Mucosa of rectum (tissue), 2 donors: ENCODE measurements around the gene SH3BGRL3.
A peak's percentile ranks its signal among the peaks of the same experiment; 100 is the strongest.

Experiments
- H3K27ac ChIP-seq, 2 donors: one replicate each; pipeline ENCODE4 v1.7.0; 2013; ENCODE audit warnings: inconsistent platforms in 2 of 2, low read depth in 2 of 2, low read length in 2 of 2
- H3K27me3 ChIP-seq, 2 donors: one replicate each; pipeline ENCODE4 v1.7.0; 2013; ENCODE audit warnings: low read length in 2 of 2; ENCODE audit not compliant: control insufficient read depth in 2 of 2, insufficient read depth in 2 of 2
- H3K36me3 ChIP-seq, 2 donors: one replicate each; pipeline ENCODE4 v1.7.0; 2013; ENCODE audit warnings: low read length in 2 of 2; ENCODE audit not compliant: control insufficient read depth in 2 of 2, insufficient read depth in 2 of 2
- H3K4me1 ChIP-seq, 2 donors: one replicate each; pipeline ENCODE4 v1.7.0; 2013; ENCODE audit warnings: low read length in 2 of 2, mild to moderate bottlenecking in 1 of 2; ENCODE audit not compliant: control insufficient read depth in 2 of 2, insufficient read depth in 2 of 2
- H3K4me3 ChIP-seq, 2 donors: one replicate each; pipeline ENCODE4 v1.7.0; 2013; ENCODE audit warnings: low read length in 2 of 2
- H3K9ac ChIP-seq, 2 donors: one replicate each; pipeline ENCODE4 v1.7.0; 2013; ENCODE audit warnings: low read length in 2 of 2, low read depth in 1 of 2, mild to moderate bottlenecking in 1 of 2
- H3K9me3 ChIP-seq, 2 donors: one replicate each; pipeline ENCODE4 v1.7.0; 2013; ENCODE audit warnings: low read length in 2 of 2; ENCODE audit not compliant: control insufficient read depth in 2 of 2
- donor health status: healthy.
- donor health status: Normal muscosa, but diverticular disease.

The SH3BGRL3 gene

GRCh38 chr1:26277261-26277661 lies 2.6 kb upstream of the SH3BGRL3 start:
- peak overlapping the region; percentile 76 to 79 for H3K9ac ChIP-seq
- H3K9me3 ChIP-seq = no peaks in the 10 kb centered on the region
- H3K36me3 ChIP-seq = peaks cover 11 to 14% of the 10 kb centered on the region in 2 donors

GRCh38 chr1:26277719-26278118 lies 2.2 kb upstream of the SH3BGRL3 start:
- Histone ChIP-seq H3K36me3 (peaks cover 11 to 13% of the 10 kb centered on the region in 2 donors), H3K9ac (peak overlapping the region; percentile 76 to 79), H3K27ac (peak overlapping the region; percentile 94 to 98), H3K4me3 (peak overlapping the region; percentile 37 to 45), H3K27me3 (no peaks in the 10 kb centered on the region), H3K9me3 (no peaks in the 10 kb centered on the region), H3K4me1 (peaks cover 56 to 61% of the 10 kb centered on the region in 2 donors)

More at GRCh38 chr1:26277261-26277661, 2.6 kb upstream of the SH3BGRL3 start:
- no peaks in the 10 kb centered on the region for H3K27me3 ChIP-seq
- peak overlapping the region; percentile 94 to 98 for H3K27ac ChIP-seq
- H3K4me3 ChIP-seq = peak overlapping the region; percentile 37 to 45
- peaks cover 54 to 57% of the 10 kb centered on the region in 2 donors for H3K4me1 ChIP-seq

GRCh38 chr1:26278303-26278702 lies 1.6 kb upstream of the SH3BGRL3 start:
- H3K4me1 ChIP-seq = peaks cover 58 to 64% of the 10 kb centered on the region in 2 donors
- H3K36me3 ChIP-seq = peaks cover 11% of the 10 kb centered on the region in 2 donors
- H3K9ac ChIP-seq = peak overlapping the region; percentile 76 to 79
- peak overlapping the region; percentile 94 to 98 for H3K27ac ChIP-seq
- no peaks in the 10 kb centered on the region for H3K27me3 ChIP-seq
- H3K9me3 ChIP-seq = no peaks in the 10 kb centered on the region
- peak overlapping the region; percentile 37 to 82 for H3K4me3 ChIP-seq

- Histone ChIP-seq H3K9ac (peak overlapping the region; percentile 91 to 97), H3K4me3 (peak overlapping the region; percentile 75 to 82), H3K27me3 (no peaks in the 10 kb centered on the region), H3K4me1 (peaks cover 58 to 68% of the 10 kb centered on the region in 2 donors), H3K27ac (peak overlapping the region; percentile 94 to 98), H3K36me3 (peaks cover 11 to 12% of the 10 kb centered on the region in 2 donors), H3K9me3 (no peaks in the 10 kb centered on the region)
These were observed 996 bp upstream of the SH3BGRL3 start for GRCh38 chr1:26278724-26279455.

GRCh38 chr1:26280333-26281042 lies 602 bp downstream of the SH3BGRL3 start:
- Histone ChIP-seq H3K4me1 (peaks cover 69 to 81% of the 10 kb centered on the region in 2 donors), H3K27me3 (no peaks in the 10 kb centered on the region), H3K36me3 (peaks cover 11 to 12% of the 10 kb centered on the region in 2 donors), H3K9ac (peak overlapping the region; percentile 84 to 97), H3K4me3 (peak overlapping the region; percentile 75 to 82), H3K9me3 (no peaks in the 10 kb centered on the region), H3K27ac (peak overlapping the region; percentile 94 to 98)

- peak overlapping the region; percentile 75 to 82 for H3K4me3 ChIP-seq
- peak overlapping the region; percentile 94 to 98 for H3K27ac ChIP-seq
- peak overlapping the region; percentile 41 to 97 for H3K9ac ChIP-seq
- peaks cover 70 to 74% of the 10 kb centered on the region in 2 donors for H3K4me1 ChIP-seq
- no peaks in the 10 kb centered on the region for H3K9me3 ChIP-seq
- H3K36me3 ChIP-seq = peaks cover 11 to 12% of the 10 kb centered on the region in 2 donors
- H3K27me3 ChIP-seq = no peaks in the 10 kb centered on the region
These were observed 1.4 kb downstream of the SH3BGRL3 start for GRCh38 chr1:26281091-26281958.

GRCh38 chr1:26281971-26282370 lies 2.1 kb downstream of the SH3BGRL3 start:
- H3K27me3 ChIP-seq = no peaks in the 10 kb centered on the region
- peak overlapping the region in 1 of 2 donors; percentile 98 for H3K27ac ChIP-seq
- H3K9me3 ChIP-seq = no peaks in the 10 kb centered on the region
- peaks cover 11 to 12% of the 10 kb centered on the region in 2 donors for H3K36me3 ChIP-seq
- peak overlapping the region in 1 of 2 donors; percentile 82 for H3K4me3 ChIP-seq
- H3K9ac ChIP-seq = peak overlapping the region in 1 of 2 donors; percentile 97
- peaks cover 67 to 69% of the 10 kb centered on the region in 2 donors for H3K4me1 ChIP-seq

GRCh38 chr1:26282401-26282918 lies 2.6 kb downstream of the SH3BGRL3 start:
- peaks cover 65 to 67% of the 10 kb centered on the region in 2 donors for H3K4me1 ChIP-seq
- H3K27me3 ChIP-seq = no peaks in the 10 kb centered on the region
- no peak overlapping the region for H3K4me3 ChIP-seq
- H3K36me3 ChIP-seq = peaks cover 11 to 12% of the 10 kb centered on the region in 2 donors
- peak overlapping the region in 1 of 2 donors; percentile 16 for H3K27ac ChIP-seq
- H3K9me3 ChIP-seq = no peaks in the 10 kb centered on the region
- H3K9ac ChIP-seq = no peak overlapping the region

GRCh38 chr1:26283279-26283853 lies 3.5 kb downstream of the SH3BGRL3 start:
- H3K27me3 ChIP-seq = no peaks in the 10 kb centered on the region
- H3K9me3 ChIP-seq = no peaks in the 10 kb centered on the region
- H3K4me3 ChIP-seq = no peak overlapping the region
- no peak overlapping the region for H3K9ac ChIP-seq
- H3K36me3 ChIP-seq = peaks cover 11 to 12% of the 10 kb centered on the region in 2 donors
- peaks cover 62 to 63% of the 10 kb centered on the region in 2 donors for H3K4me1 ChIP-seq
- peak overlapping the region; percentile 14 to 32 for H3K27ac ChIP-seq
